Neuronal stem cell (in vitro differentiated cells): ENCODE results near the gene WWC1.

Experiments used
- DNase-seq: peaks from one replicate; pipeline ENCODE4 v3.0.0-alpha.2; 2013; ENCODE audit warnings: low spot score
- H2AFZ ChIP-seq: one replicate; pipeline ENCODE4 v1.6.1; 2013; ENCODE audit warnings: mild to moderate bottlenecking, low read length, inconsistent platforms
- H2AK5ac ChIP-seq: 2 replicates; pipeline ENCODE4 v1.6.1; 2013; ENCODE audit warnings: low read depth, mild to moderate bottlenecking, inconsistent platforms, low read length, moderate library complexity, mixed read lengths
- H2BK120ac ChIP-seq: 2 replicates; pipeline ENCODE4 v1.6.1; 2013; ENCODE audit warnings: low read depth, mild to moderate bottlenecking, inconsistent platforms, low read length, moderate library complexity, mixed read lengths
- H2BK12ac ChIP-seq: one replicate; pipeline ENCODE4 v1.6.1; 2013; ENCODE audit warnings: low read length, inconsistent platforms
- H2BK15ac ChIP-seq: 2 replicates; pipeline ENCODE4 v1.6.1; 2013; ENCODE audit warnings: mild to moderate bottlenecking, low read length, inconsistent platforms, mixed read lengths
- H2BK5ac ChIP-seq: one replicate; pipeline ENCODE4 v1.6.1; 2013; ENCODE audit warnings: inconsistent platforms, mild to moderate bottlenecking, low read length, moderate library complexity
- H3K14ac ChIP-seq: one replicate; pipeline ENCODE4 v1.6.1; 2013; ENCODE audit warnings: low read length, inconsistent platforms
- H3K18ac ChIP-seq: 2 replicates; pipeline ENCODE4 v1.6.1; 2013; ENCODE audit warnings: low read length, inconsistent platforms
- H3K23ac ChIP-seq: 2 replicates; pipeline ENCODE4 v1.6.1; 2013; ENCODE audit warnings: low read depth, mild to moderate bottlenecking, mixed read lengths, low read length, inconsistent platforms; ENCODE audit not compliant: poor library complexity
- H3K27ac ChIP-seq: replicated peaks from 3 replicates; pipeline ENCODE4 v1.5.1; 2013; ENCODE audit warnings: low read length, inconsistent platforms
- H3K27me3 ChIP-seq, 3 experiments: 2 replicates each; pipeline ENCODE4 v1.6.1; 2013; ENCODE audit warnings: low read length in 3 of 3, mild to moderate bottlenecking in 2 of 3, inconsistent platforms in 1 of 3, low read depth in 1 of 3, mixed read lengths in 1 of 3, moderate library complexity in 1 of 3; ENCODE audit not compliant: control insufficient read depth in 3 of 3, insufficient read depth in 3 of 3
- H3K36me3 ChIP-seq, 2 donors: replicated peaks in 1 of 2; 2 replicates each; pipeline ENCODE4 v1.6.1; 2013; ENCODE audit warnings: low read length in 2 of 2; ENCODE audit not compliant: control insufficient read depth in 2 of 2, insufficient read depth in 2 of 2
- H3K4ac ChIP-seq: 2 replicates; pipeline ENCODE4 v1.6.1; 2013; ENCODE audit warnings: inconsistent platforms, mild to moderate bottlenecking, low read length, moderate library complexity
- H3K4me1 ChIP-seq, 2 donors: 1 replicate in 1 of 2; 2 replicates in 1 of 2; pipeline ENCODE4 v1.6.1; 2013; ENCODE audit warnings: low read length in 2 of 2, low read depth in 1 of 2; ENCODE audit not compliant: control insufficient read depth in 2 of 2, insufficient read depth in 1 of 2
- H3K4me2 ChIP-seq: one replicate; pipeline ENCODE4 v1.6.1; 2013; ENCODE audit warnings: mild to moderate bottlenecking, low read length, inconsistent platforms; ENCODE audit not compliant: insufficient read depth, poor library complexity, severe bottlenecking
- H3K4me3 ChIP-seq, 2 donors: 2 replicates each; pipeline ENCODE4 v1.5.1; 2013; ENCODE audit warnings: low read length in 2 of 2, mild to moderate bottlenecking in 2 of 2, inconsistent platforms in 1 of 2, moderate library complexity in 1 of 2
- H3K79me1 ChIP-seq: one replicate; pipeline ENCODE4 v1.6.1; 2013; ENCODE audit warnings: low read depth, mild to moderate bottlenecking, inconsistent platforms, low read length, moderate library complexity
- H3K9ac ChIP-seq: one replicate; pipeline ENCODE4 v1.6.1; 2013; ENCODE audit warnings: mild to moderate bottlenecking, low read depth, low read length, inconsistent platforms; ENCODE audit not compliant: poor library complexity
- H3K9me3 ChIP-seq, 2 donors: replicated peaks in 1 of 2; 2 replicates each; pipeline versions ENCODE3 to v1.6.1; 2013; ENCODE audit warnings: low read length in 2 of 2, mild to moderate bottlenecking in 2 of 2, inconsistent platforms in 1 of 2, low read depth in 1 of 2, mixed read lengths in 1 of 2, moderate library complexity in 1 of 2; ENCODE audit not compliant: control insufficient read depth in 2 of 2, insufficient read depth in 1 of 2
- H4K8ac ChIP-seq: one replicate; pipeline ENCODE4 v1.6.1; 2013; ENCODE audit warnings: low read depth, mild to moderate bottlenecking, inconsistent platforms, low read length, moderate library complexity
- H4K91ac ChIP-seq: one replicate; pipeline ENCODE4 v1.6.1; 2013; ENCODE audit warnings: low read length, low read depth, mild to moderate bottlenecking, inconsistent platforms; ENCODE audit not compliant: poor library complexity
- WGBS, 2 donors: extraction: QIAGEN DNeasy Blood & Tissue Kit; methylation state at CpG; one replicate each; pipeline ENCODE4 v1.1.7; 2013; ENCODE audit warnings: missing lambda C conversion rate in 2 of 2, mixed read lengths in 1 of 2; ENCODE audit not compliant: insufficient read length in 2 of 2, insufficient replicate concordance in 1 of 2; ENCODE audit errors: extremely low coverage in 2 of 2; 5-methylcytosine and 5-hydroxymethylcytosine counted together

Gene WWC1

GRCh38 chr5:168296682-168297081 lies 5.2 kb downstream of the WWC1 start:
- no peaks in the 10 kb centered on the region for H3K9me3 ChIP-seq
- H3K4me1 ChIP-seq: peaks cover 34 to 39% of the 10 kb centered on the region in 2 donors
- H3K27ac ChIP-seq: no peak overlapping the region
- no peak overlapping the region for H4K8ac ChIP-seq
- WGBS, 2 donors: no CpG with 5 or more reads among the region's 2 CpGs
- H3K27me3 ChIP-seq: no peaks in the 10 kb centered on the region
- H3K14ac ChIP-seq: no peak overlapping the region
- no peak overlapping the region for H3K4me3 ChIP-seq
- H3K36me3 ChIP-seq: no peaks in the 10 kb centered on the region
- no peak overlapping the region for H4K91ac ChIP-seq
- H2BK5ac ChIP-seq: no peak overlapping the region
- H3K79me1 ChIP-seq: no peaks in the 10 kb centered on the region
- no peak overlapping the region for H3K4me2 ChIP-seq
- no peak overlapping the region for H2BK120ac ChIP-seq
- H3K23ac ChIP-seq: no peak overlapping the region
- H3K18ac ChIP-seq: no peak overlapping the region
- no peak overlapping the region for H2BK15ac ChIP-seq
- DNase-seq: no peak
- H2AK5ac ChIP-seq: no peak overlapping the region
- H2AFZ ChIP-seq: no peak overlapping the region
- H3K4ac ChIP-seq: no peak overlapping the region
- H2BK12ac ChIP-seq: no peak overlapping the region
- no peak overlapping the region for H3K9ac ChIP-seq

GRCh38 chr5:168298949-168299348 lies 7.5 kb downstream of the WWC1 start:
- no peak overlapping the region for H3K23ac ChIP-seq
- H2AFZ ChIP-seq: no peak overlapping the region
- H4K91ac ChIP-seq: no peak overlapping the region
- no peaks in the 10 kb centered on the region for H3K9me3 ChIP-seq
- no peak overlapping the region for H3K9ac ChIP-seq
- H3K79me1 ChIP-seq: no peaks in the 10 kb centered on the region
- H2BK12ac ChIP-seq: no peak overlapping the region
- H3K4me3 ChIP-seq: no peak overlapping the region
- H3K36me3 ChIP-seq: no peaks in the 10 kb centered on the region
- peaks cover 29 to 41% of the 10 kb centered on the region in 2 donors for H3K4me1 ChIP-seq
- H2BK5ac ChIP-seq: no peak overlapping the region
- H3K27me3 ChIP-seq: no peaks in the 10 kb centered on the region
- no peak for DNase-seq
- no peak overlapping the region for H3K4me2 ChIP-seq
- no peak overlapping the region for H2AK5ac ChIP-seq
- H4K8ac ChIP-seq: no peak overlapping the region
- no peak overlapping the region for H3K14ac ChIP-seq
- H3K4ac ChIP-seq: no peak overlapping the region
- no peak overlapping the region for H3K27ac ChIP-seq
- H3K18ac ChIP-seq: no peak overlapping the region
- no peak overlapping the region for H2BK15ac ChIP-seq
- WGBS, 2 donors: no CpG with 5 or more reads among the region's 7 CpGs
- no peak overlapping the region for H2BK120ac ChIP-seq

GRCh38 chr5:168299372-168299771 lies 7.9 kb downstream of the WWC1 start:
- Histone ChIP-seq H3K18ac (peak overlapping the region; percentile 78), H2AFZ (no peak overlapping the region), H3K27ac (no peak overlapping the region), H4K91ac (no peak overlapping the region), H2BK12ac (peak overlapping the region; percentile 41), H3K79me1 (no peaks in the 10 kb centered on the region), H2AK5ac (no peak overlapping the region), H3K14ac (no peak overlapping the region), H2BK120ac (no peak overlapping the region), H3K9me3 (no peaks in the 10 kb centered on the region), H3K4me2 (no peak overlapping the region), H3K4ac (peak overlapping the region; percentile 10), H3K4me3 (no peak overlapping the region), H3K23ac (no peak overlapping the region), H3K4me1 (peaks cover 29 to 41% of the 10 kb centered on the region in 2 donors), H4K8ac (no peak overlapping the region), H3K27me3 (no peaks in the 10 kb centered on the region), H3K9ac (no peak overlapping the region), H3K36me3 (no peaks in the 10 kb centered on the region), H2BK15ac (peak overlapping the region; percentile 55), H2BK5ac (no peak overlapping the region)
- DNase-seq: no peak
- WGBS, 2 donors: no CpG with 5 or more reads among the region's 7 CpGs

GRCh38 chr5:168300326-168301182 lies 9.1 kb downstream of the WWC1 start:
- Histone ChIP-seq H3K18ac (peak overlapping the region; percentile 69), H2AK5ac (no peak overlapping the region), H2BK5ac (peak overlapping the region; percentile 39), H3K14ac (no peak overlapping the region), H3K9me3 (no peaks in the 10 kb centered on the region), H3K27ac (peak overlapping the region; percentile 68), H3K79me1 (no peaks in the 10 kb centered on the region), H3K36me3 (no peaks in the 10 kb centered on the region), H2BK15ac (no peak overlapping the region), H4K91ac (no peak overlapping the region), H3K4me3 (no peak overlapping the region), H2BK12ac (no peak overlapping the region), H2BK120ac (no peak overlapping the region), H3K27me3 (no peaks in the 10 kb centered on the region), H3K23ac (no peak overlapping the region), H3K4ac (no peak overlapping the region), H3K4me1 (peaks cover 23 to 37% of the 10 kb centered on the region in 2 donors), H2AFZ (peak overlapping the region; percentile 36), H3K9ac (no peak overlapping the region), H3K4me2 (no peak overlapping the region), H4K8ac (no peak overlapping the region)
- WGBS, 2 donors: no CpG with 5 or more reads among the region's 11 CpGs
- DNase-seq: no peak
